H9 (cell line): Measurements from ENCODE around the gene NOP53. TPM values are rescaled to one million over a fixed set of nuclear protein-coding genes. Genes with fewer than 3 reads are reported as not detected.

Experiments used
- DNase-seq: peaks from one replicate; pipeline ENCODE4 v3.0.0-alpha.2; 2017
- H2AFZ ChIP-seq: one replicate; pipeline ENCODE4 v1.6.1; 2013; ENCODE audit warnings: mild to moderate bottlenecking, low read length, control low read depth, moderate library complexity
- H2AK5ac ChIP-seq: 2 replicates; pipeline ENCODE4 v1.6.1; 2013; ENCODE audit warnings: low read length, control low read depth, mixed read lengths; ENCODE audit not compliant: insufficient read length
- H2BK120ac ChIP-seq: one replicate; pipeline ENCODE4 v1.6.1; 2013; ENCODE audit warnings: low read depth, mild to moderate bottlenecking, low read length, control low read depth, inconsistent platforms; ENCODE audit not compliant: poor library complexity, severe bottlenecking
- H2BK12ac ChIP-seq: 2 replicates; pipeline ENCODE4 v1.6.1; 2013; ENCODE audit warnings: low read length, control low read depth, mixed read lengths, low read depth; ENCODE audit not compliant: insufficient read length
- H2BK15ac ChIP-seq: 2 replicates; pipeline ENCODE4 v1.6.1; 2013; ENCODE audit warnings: low read depth, low read length, control low read depth
- H2BK20ac ChIP-seq: one replicate; pipeline ENCODE4 v1.6.1; 2013; ENCODE audit warnings: low read depth, mild to moderate bottlenecking, low read length, control low read depth, inconsistent platforms; ENCODE audit not compliant: poor library complexity, severe bottlenecking
- H2BK5ac ChIP-seq: 2 replicates; pipeline ENCODE4 v1.6.1; 2013; ENCODE audit warnings: low read length, control low read depth, mixed read lengths; ENCODE audit not compliant: insufficient read length
- H3K14ac ChIP-seq: 2 replicates; pipeline ENCODE4 v1.6.1; 2013; ENCODE audit warnings: low read length, control low read depth; ENCODE audit not compliant: insufficient read depth
- H3K18ac ChIP-seq: 2 replicates; pipeline ENCODE4 v1.6.1; 2013; ENCODE audit warnings: low read depth, mild to moderate bottlenecking, mixed read lengths, low read length, control low read depth; ENCODE audit not compliant: insufficient read length
- H3K23ac ChIP-seq: 2 replicates; pipeline ENCODE4 v1.6.1; 2013; ENCODE audit warnings: low read length, control low read depth, mixed read lengths, low read depth; ENCODE audit not compliant: insufficient read length
- H3K23me2 ChIP-seq: 2 replicates; pipeline ENCODE4 v1.6.1; 2013; ENCODE audit warnings: low read depth, mild to moderate bottlenecking, mixed read lengths, low read length, control low read depth; ENCODE audit not compliant: insufficient read length, poor library complexity, severe bottlenecking
- H3K27ac ChIP-seq: 2 replicates; pipeline ENCODE4 v1.5.1; 2013; ENCODE audit warnings: low read length, control low read depth, mixed read lengths, low read depth; ENCODE audit not compliant: insufficient read length
- H3K27me3 ChIP-seq: 2 replicates; pipeline ENCODE4 v1.6.1; 2013; ENCODE audit warnings: low read length, control low read depth, inconsistent platforms; ENCODE audit not compliant: insufficient read depth
- H3K4ac ChIP-seq: 2 replicates; pipeline ENCODE4 v1.6.1; 2013; ENCODE audit warnings: low read depth, mild to moderate bottlenecking, control low read depth, inconsistent platforms, low read length, moderate library complexity
- H3K4me1 ChIP-seq: 2 replicates; pipeline ENCODE4 v1.6.1; 2013; ENCODE audit warnings: low read length, control low read depth, inconsistent platforms; ENCODE audit not compliant: insufficient read depth
- H3K4me2 ChIP-seq: 2 replicates; pipeline ENCODE4 v1.6.1; 2013; ENCODE audit warnings: low read length, control low read depth, mixed read lengths; ENCODE audit not compliant: insufficient read length, insufficient read depth
- H3K56ac ChIP-seq: 2 replicates; pipeline ENCODE4 v1.6.1; 2013; ENCODE audit warnings: low read depth, mild to moderate bottlenecking, mixed read lengths, low read length, control low read depth; ENCODE audit not compliant: insufficient read length
- H3K79me1 ChIP-seq: 2 replicates; pipeline ENCODE4 v1.6.1; 2013; ENCODE audit warnings: low read depth, mild to moderate bottlenecking, moderate library complexity, low read length, control low read depth, inconsistent platforms; ENCODE audit not compliant: insufficient read depth, poor library complexity, severe bottlenecking
- H3K79me2 ChIP-seq: 2 replicates; pipeline ENCODE4 v1.6.1; 2013; ENCODE audit warnings: low read length, control low read depth, inconsistent platforms; ENCODE audit not compliant: insufficient read depth
- H3K9ac ChIP-seq: 2 replicates; pipeline ENCODE4 v1.6.1; 2013; ENCODE audit warnings: low read length, control low read depth, mixed read lengths; ENCODE audit not compliant: insufficient read length; ENCODE audit errors: extremely low read depth
- H3K9me3 ChIP-seq: one replicate; pipeline ENCODE4 v1.6.1; 2013; ENCODE audit warnings: low read depth, low read length, inconsistent platforms; ENCODE audit not compliant: control insufficient read depth
- H3T11ph ChIP-seq: one replicate; pipeline ENCODE4 v1.6.1; 2013; ENCODE audit warnings: mild to moderate bottlenecking, low read length, control low read depth, inconsistent platforms
- H4K20me1 ChIP-seq: one replicate; pipeline ENCODE4 v1.6.1; 2013; ENCODE audit not compliant: control insufficient read depth, insufficient read length, insufficient read depth
- H4K5ac ChIP-seq: 2 replicates; pipeline ENCODE4 v1.6.1; 2013; ENCODE audit warnings: low read depth, mild to moderate bottlenecking, mixed read lengths, low read length, control low read depth; ENCODE audit not compliant: insufficient read length
- H4K8ac ChIP-seq: replicated peaks from 2 replicates; pipeline ENCODE4 v1.6.1; 2013; ENCODE audit warnings: low read length, control low read depth, mixed read lengths, low read depth; ENCODE audit not compliant: insufficient read length
- H4K91ac ChIP-seq: 2 replicates; pipeline ENCODE4 v1.6.1; 2013; ENCODE audit warnings: low read depth, mild to moderate bottlenecking, moderate library complexity, mixed read lengths, low read length, control low read depth; ENCODE audit not compliant: insufficient read length
- H3K27ac Mint-ChIP-seq, 3 experiments: 2 replicates in 2 of 3; 3 replicates in 1 of 3; pipeline ENCODE4 v1.8.0; 2020 to 2021; ENCODE audit warnings: mixed read lengths in 3 of 3, mild to moderate bottlenecking in 1 of 3, moderate library complexity in 1 of 3
- H3K27me3 Mint-ChIP-seq: 2 replicates; pipeline ENCODE4 v1.8.0; 2021; ENCODE audit warnings: low read depth, mild to moderate bottlenecking, moderate library complexity, mixed read lengths
- H3K36me3 Mint-ChIP-seq, 3 experiments: 2 replicates in 2 of 3; 3 replicates in 1 of 3; pipeline ENCODE4 v1.8.0; 2020 to 2021; ENCODE audit warnings: low read depth in 3 of 3, mixed read lengths in 3 of 3; ENCODE audit not compliant: insufficient read depth in 1 of 3
- H3K4me1 Mint-ChIP-seq, 2 experiments: 2 replicates each; pipeline ENCODE4 v1.8.0; 2020; ENCODE audit warnings: mixed read lengths in 2 of 2
- H3K4me3 Mint-ChIP-seq, 2 experiments: 2 replicates in 1 of 2; 3 replicates in 1 of 2; pipeline ENCODE4 v1.8.0; 2020 to 2021; ENCODE audit warnings: mild to moderate bottlenecking in 2 of 2, mixed read lengths in 2 of 2, moderate library complexity in 1 of 2
- H3K9me3 Mint-ChIP-seq, 2 experiments: 2 replicates in 1 of 2; 3 replicates in 1 of 2; pipeline ENCODE4 v1.8.0; 2020; ENCODE audit warnings: mild to moderate bottlenecking in 2 of 2, mixed read lengths in 2 of 2, moderate library complexity in 1 of 2
- WGBS: extraction: QIAGEN DNeasy Blood & Tissue Kit; methylation state at CpG from one replicate; pipeline ENCODE4 v1.1.7; 2013; ENCODE audit warnings: missing lambda C conversion rate, low lambda C conversion rate, mixed read lengths; ENCODE audit not compliant: insufficient read length; ENCODE audit errors: extremely low coverage; 5-methylcytosine and 5-hydroxymethylcytosine counted together
- total RNA-seq: library from RNA; stranded (reverse); gene quantifications from 2 replicates; pipeline ENCODE4 v1.2.1, GENCODE V29; 2021
- TF ChIP-seq, protein P1 (sequence below): fragments of 200-600 bp; sonication (generic); conservative IDR thresholded peaks from 3 replicates; pipeline ENCODE4 v1.8.0; 2021; ENCODE audit warnings: antibody characterized with exemption, mild to moderate bottlenecking

The NOP53 gene
- total RNA-seq, 1 experiment from 2014 or later, result 325 TPM

DNA sequence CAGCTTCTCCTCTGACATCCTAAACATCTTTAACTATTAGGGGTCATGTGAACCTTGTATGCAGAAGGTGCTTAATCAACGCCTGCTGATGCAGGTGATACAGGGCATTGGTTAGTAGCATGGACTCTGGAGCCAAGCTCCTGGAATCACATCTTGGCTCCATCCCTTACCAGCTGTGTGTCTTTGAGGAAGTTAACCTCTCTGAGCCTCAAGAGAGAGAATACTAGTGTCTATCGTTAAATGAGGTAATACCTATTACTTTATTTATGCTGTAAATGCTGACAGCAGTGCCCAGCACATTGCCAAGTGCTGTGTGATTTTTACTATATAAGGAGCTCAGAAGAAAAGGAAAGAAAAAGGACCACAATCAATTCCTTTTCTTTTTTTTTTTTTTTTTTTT, 22.0 kb downstream of the NOP53 start:
- H3K27ac Mint-ChIP-seq, result no peak overlapping the region
- Histone ChIP-seq H2AK5ac (no peak overlapping the region), H2BK120ac (no peak overlapping the region), H3K56ac (no peak overlapping the region), H3K23ac (no peak overlapping the region), H2BK20ac (no peak overlapping the region), H3K4me1 (no peaks in the 10 kb centered on the region), H3K27ac (no peak overlapping the region), H3K9ac (no peak overlapping the region), H3K4me2 (no peak overlapping the region), H2AFZ (no peak overlapping the region), H3K14ac (no peak overlapping the region), H3K4ac (no peak overlapping the region), H4K91ac (no peak overlapping the region), H4K8ac (no peak overlapping the region), H3K79me1 (no peaks in the 10 kb centered on the region), H2BK15ac (no peak overlapping the region), H2BK5ac (no peak overlapping the region), H3K79me2 (no peaks in the 10 kb centered on the region), H3K23me2 (peaks cover 2% of the 10 kb centered on the region), H3K18ac (no peak overlapping the region), H3T11ph (no peak overlapping the region), H2BK12ac (no peak overlapping the region), H3K9me3 (no peaks in the 10 kb centered on the region), H4K5ac (no peak overlapping the region), H3K27me3 (no peaks in the 10 kb centered on the region), H4K20me1 (no peaks in the 10 kb centered on the region)
- peaks cover 14 to 21% of the 10 kb centered on the region in 2 experiments for H3K4me1 Mint-ChIP-seq
- H3K4me3 Mint-ChIP-seq, result no peak overlapping the region; a peak in 1 of 5 replicates
- TF ChIP-seq, protein P1, sequence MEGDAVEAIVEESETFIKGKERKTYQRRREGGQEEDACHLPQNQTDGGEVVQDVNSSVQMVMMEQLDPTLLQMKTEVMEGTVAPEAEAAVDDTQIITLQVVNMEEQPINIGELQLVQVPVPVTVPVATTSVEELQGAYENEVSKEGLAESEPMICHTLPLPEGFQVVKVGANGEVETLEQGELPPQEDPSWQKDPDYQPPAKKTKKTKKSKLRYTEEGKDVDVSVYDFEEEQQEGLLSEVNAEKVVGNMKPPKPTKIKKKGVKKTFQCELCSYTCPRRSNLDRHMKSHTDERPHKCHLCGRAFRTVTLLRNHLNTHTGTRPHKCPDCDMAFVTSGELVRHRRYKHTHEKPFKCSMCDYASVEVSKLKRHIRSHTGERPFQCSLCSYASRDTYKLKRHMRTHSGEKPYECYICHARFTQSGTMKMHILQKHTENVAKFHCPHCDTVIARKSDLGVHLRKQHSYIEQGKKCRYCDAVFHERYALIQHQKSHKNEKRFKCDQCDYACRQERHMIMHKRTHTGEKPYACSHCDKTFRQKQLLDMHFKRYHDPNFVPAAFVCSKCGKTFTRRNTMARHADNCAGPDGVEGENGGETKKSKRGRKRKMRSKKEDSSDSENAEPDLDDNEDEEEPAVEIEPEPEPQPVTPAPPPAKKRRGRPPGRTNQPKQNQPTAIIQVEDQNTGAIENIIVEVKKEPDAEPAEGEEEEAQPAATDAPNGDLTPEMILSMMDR, result no peak
- peaks cover 0 to 3% (median 0%) of the 10 kb centered on the region in 3 experiments; a peak in 3 of 7 replicates for H3K36me3 Mint-ChIP-seq
- WGBS, result no CpG with 5 or more reads among the region's 2 CpGs
- peaks cover 2% of the 10 kb centered on the region; the same call in 1 of the 2 replicates for H3K27me3 Mint-ChIP-seq
- peaks cover 0 to 3% of the 10 kb centered on the region in 2 experiments; a peak in 3 of 5 replicates for H3K9me3 Mint-ChIP-seq
- no peak for DNase-seq
